Fibroblast of lung (primary cell): ENCODE results near the gene EZR. TPM values are rescaled to one million over a fixed set of nuclear protein-coding genes. Genes with fewer than 3 reads are reported as not detected.

Experiments
- DNase-seq, 2 donors: peaks; one replicate each; pipeline versions ENCODE4 v3.0.0 to v3.0.0-alpha.2; 2010; ENCODE audit warnings: low read depth in 2 of 2
- H2AFZ ChIP-seq: 2 replicates; pipeline ENCODE4 v1.5.1; 2012; ENCODE audit warnings: low read length, control low read depth, inconsistent platforms
- H3K27ac ChIP-seq: 2 replicates; pipeline ENCODE4 v1.5.1; 2011; ENCODE audit warnings: low read length, control low read depth; ENCODE audit not compliant: insufficient read depth
- H3K27me3 ChIP-seq: 2 replicates; pipeline ENCODE4 v1.5.1; 2011; ENCODE audit warnings: mild to moderate bottlenecking, low read length; ENCODE audit not compliant: control insufficient read depth, insufficient read depth
- H3K36me3 ChIP-seq: 2 replicates; pipeline ENCODE4 v1.5.1; 2011; ENCODE audit warnings: low read length; ENCODE audit not compliant: control insufficient read depth, insufficient read depth
- H3K4me1 ChIP-seq: 2 replicates; pipeline ENCODE4 v1.5.1; 2011; ENCODE audit warnings: low read length; ENCODE audit not compliant: control insufficient read depth, insufficient read depth; ENCODE audit errors: extremely low read depth
- H3K4me2 ChIP-seq: 2 replicates; pipeline ENCODE4 v1.5.1; 2011; ENCODE audit warnings: low read length, control low read depth; ENCODE audit not compliant: insufficient read depth; ENCODE audit errors: extremely low read depth
- H3K4me3 ChIP-seq, 4 experiments: fragments of 200-600 bp in 1 of 4; sonication (generic) in 1 of 4; replicated peaks in 1 of 4; 2 replicates each; pipeline ENCODE4 v1.5.1; 2011 to 2016; ENCODE audit warnings: low read length in 4 of 4, low read depth in 3 of 4, mild to moderate bottlenecking in 3 of 4, control low read depth in 2 of 4, inconsistent platforms in 1 of 4, mixed read lengths in 1 of 4; ENCODE audit not compliant: insufficient read depth in 1 of 4; ENCODE audit errors: control extremely low read depth in 1 of 4
- H3K79me2 ChIP-seq: 2 replicates; pipeline ENCODE4 v1.5.1; 2012; ENCODE audit warnings: mild to moderate bottlenecking, low read length, inconsistent platforms; ENCODE audit not compliant: control insufficient read depth, insufficient read depth
- H3K9ac ChIP-seq: 2 replicates; pipeline ENCODE4 v1.5.1; 2011; ENCODE audit warnings: mild to moderate bottlenecking, low read length, control low read depth; ENCODE audit not compliant: insufficient read depth
- H3K9me3 ChIP-seq: 2 replicates; pipeline ENCODE4 v1.5.1; 2012; ENCODE audit warnings: low read depth, low read length; ENCODE audit not compliant: control insufficient read depth, insufficient read depth
- H4K20me1 ChIP-seq: 2 replicates; pipeline ENCODE4 v1.5.1; 2011; ENCODE audit warnings: low read length; ENCODE audit not compliant: control insufficient read depth, insufficient read depth; ENCODE audit errors: extremely low read depth
- EZH2 ChIP-seq: IDR thresholded peaks from 2 replicates; pipeline ENCODE4 v1.5.1; 2012; ENCODE audit warnings: low read length, control low read depth, mild to moderate bottlenecking; ENCODE audit errors: missing control alignments
- polyA plus RNA-seq, 2 donors: library from polyadenylated mRNA; depleted of rRNA in 1 of 2; stranded (reverse) in 1 of 2; unstranded in 1 of 2; fragments of >200 nt; gene quantifications; 2 replicates each; pipeline ENCODE4 v1.2.1, GENCODE V29; 2011 to 2012; ENCODE audit warnings: missing spikeins in 1 of 2
- total RNA-seq: library from RNA; depleted of rRNA; stranded (reverse); fragments of >200 nt; gene quantifications from 2 replicates; pipeline ENCODE4 v1.2.1, GENCODE V29; 2014
- TF ChIP-seq, protein P1 (sequence below), 2 donors: IDR thresholded peaks in 1 of 2; conservative IDR thresholded peaks in 1 of 2; 1 replicate in 1 of 2; 2 replicates in 1 of 2; pipeline ENCODE4 v1.5.1; 2011 to 2012; ENCODE audit warnings: low read length in 2 of 2, control low read depth in 1 of 2, inconsistent platforms in 1 of 2, low read depth in 1 of 2, mild to moderate bottlenecking in 1 of 2

The EZR gene
- total and polyA plus RNA-seq, 2 donors (not counting 1 experiment from before 2014, with no cell fraction given), result 89.0 to 132 TPM

DNA sequence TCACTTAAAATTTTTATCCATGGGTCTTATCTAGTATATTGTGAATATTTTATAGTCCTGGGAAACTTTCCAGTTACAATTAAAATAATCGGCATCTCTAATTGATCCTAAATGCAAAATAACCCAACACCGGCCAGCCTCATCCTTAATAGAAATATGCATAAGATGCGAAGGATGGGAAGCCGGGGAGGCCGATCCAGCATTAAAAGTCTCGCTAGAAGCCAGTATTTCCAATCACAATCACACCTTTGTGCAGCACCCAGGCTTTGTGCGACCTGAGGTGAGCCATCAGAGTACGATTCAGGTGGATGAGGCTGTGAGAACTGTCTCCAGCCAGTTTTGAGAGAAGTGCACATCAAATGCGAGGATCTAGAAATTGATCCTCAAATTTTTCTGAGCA is 65.4 kb downstream of the EZR start:
- no peaks in the 10 kb centered on the region for H4K20me1 ChIP-seq
- H3K36me3 ChIP-seq, result no peaks in the 10 kb centered on the region
- no peak overlapping the region for H3K9ac ChIP-seq
- DNase-seq, result no peak
- no peak overlapping the region for H3K4me2 ChIP-seq
- no peaks in the 10 kb centered on the region for H3K27me3 ChIP-seq
- H3K27ac ChIP-seq, result no peak overlapping the region
- H3K4me1 ChIP-seq, result no peaks in the 10 kb centered on the region
- no peak overlapping the region for H2AFZ ChIP-seq
- no peaks in the 10 kb centered on the region for H3K9me3 ChIP-seq
- no peak overlapping the region for H3K4me3 ChIP-seq
- no peaks in the 10 kb centered on the region for H3K79me2 ChIP-seq
- no peak for TF ChIP-seq EZH2
- TF ChIP-seq, protein P1, sequence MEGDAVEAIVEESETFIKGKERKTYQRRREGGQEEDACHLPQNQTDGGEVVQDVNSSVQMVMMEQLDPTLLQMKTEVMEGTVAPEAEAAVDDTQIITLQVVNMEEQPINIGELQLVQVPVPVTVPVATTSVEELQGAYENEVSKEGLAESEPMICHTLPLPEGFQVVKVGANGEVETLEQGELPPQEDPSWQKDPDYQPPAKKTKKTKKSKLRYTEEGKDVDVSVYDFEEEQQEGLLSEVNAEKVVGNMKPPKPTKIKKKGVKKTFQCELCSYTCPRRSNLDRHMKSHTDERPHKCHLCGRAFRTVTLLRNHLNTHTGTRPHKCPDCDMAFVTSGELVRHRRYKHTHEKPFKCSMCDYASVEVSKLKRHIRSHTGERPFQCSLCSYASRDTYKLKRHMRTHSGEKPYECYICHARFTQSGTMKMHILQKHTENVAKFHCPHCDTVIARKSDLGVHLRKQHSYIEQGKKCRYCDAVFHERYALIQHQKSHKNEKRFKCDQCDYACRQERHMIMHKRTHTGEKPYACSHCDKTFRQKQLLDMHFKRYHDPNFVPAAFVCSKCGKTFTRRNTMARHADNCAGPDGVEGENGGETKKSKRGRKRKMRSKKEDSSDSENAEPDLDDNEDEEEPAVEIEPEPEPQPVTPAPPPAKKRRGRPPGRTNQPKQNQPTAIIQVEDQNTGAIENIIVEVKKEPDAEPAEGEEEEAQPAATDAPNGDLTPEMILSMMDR (conservative IDR thresholded peaks at IDR 0.05 in 1 of 2, IDR thresholded peaks at IDR 0.05 in 1 of 2; ENCODE audit: low read depth in 1 of 2, low read length in 2 of 2), result no peak

DNA sequence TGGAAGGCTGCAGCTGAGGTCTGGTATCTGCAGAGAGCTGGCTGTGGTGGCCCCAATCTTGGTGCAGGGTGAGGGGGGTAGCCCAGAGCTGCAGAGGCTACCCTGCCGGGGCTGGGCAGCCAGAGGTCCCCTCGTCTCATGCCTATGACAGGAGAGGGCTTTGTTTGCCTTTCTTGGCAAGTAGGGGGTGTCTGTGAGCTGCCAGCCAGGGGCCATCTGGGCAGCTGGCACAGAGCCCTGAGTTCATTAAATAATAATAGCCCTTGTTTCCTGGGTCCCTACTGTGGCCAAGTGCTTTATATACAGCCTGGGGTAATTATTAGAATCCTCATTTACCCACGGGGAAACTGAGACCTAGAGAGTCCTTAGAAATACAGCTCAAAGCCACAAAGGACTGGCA is 66.6 kb downstream of the EZR start:
- no peak overlapping the region for H3K4me3 ChIP-seq
- no peaks in the 10 kb centered on the region for H3K9me3 ChIP-seq
- H2AFZ ChIP-seq, result no peak overlapping the region
- H3K27ac ChIP-seq, result no peak overlapping the region
- DNase-seq, result peak; percentile 21 to 43
- H4K20me1 ChIP-seq, result no peaks in the 10 kb centered on the region
- no peak overlapping the region for H3K9ac ChIP-seq
- H3K4me1 ChIP-seq, result no peaks in the 10 kb centered on the region
- H3K79me2 ChIP-seq, result no peaks in the 10 kb centered on the region
- H3K27me3 ChIP-seq, result no peaks in the 10 kb centered on the region
- H3K36me3 ChIP-seq, result no peaks in the 10 kb centered on the region
- H3K4me2 ChIP-seq, result no peak overlapping the region
- TF ChIP-seq EZH2, result no peak
- TF ChIP-seq, protein P1 (conservative IDR thresholded peaks at IDR 0.05 in 1 of 2, IDR thresholded peaks at IDR 0.05 in 1 of 2; ENCODE audit: low read depth in 1 of 2, low read length in 2 of 2), result peak; percentile 23 to 34

DNA sequence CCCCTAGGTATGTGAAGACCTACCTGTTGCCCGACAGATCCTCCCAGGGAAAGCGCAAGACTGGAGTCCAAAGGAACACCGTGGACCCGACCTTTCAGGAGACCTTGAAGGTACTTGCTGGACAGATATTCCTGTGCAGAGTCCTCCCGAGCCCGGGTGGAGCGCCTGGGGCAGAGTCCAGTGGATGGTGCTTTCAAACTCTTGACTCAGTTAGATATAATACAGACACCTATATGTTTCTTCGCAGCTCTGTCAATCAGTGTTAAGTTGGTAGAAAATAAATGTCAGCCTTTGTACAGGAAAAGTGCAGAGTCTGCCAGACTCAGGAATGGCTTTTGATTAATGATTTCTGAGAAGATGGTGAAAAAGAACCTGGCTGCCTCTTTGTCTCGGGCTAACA is 67.2 kb downstream of the EZR start:
- Histone ChIP-seq H3K4me1 (no peaks in the 10 kb centered on the region), H3K27ac (no peak overlapping the region), H3K36me3 (no peaks in the 10 kb centered on the region), H4K20me1 (no peaks in the 10 kb centered on the region), H3K9ac (no peak overlapping the region), H3K27me3 (no peaks in the 10 kb centered on the region), H3K4me3 (no peak overlapping the region), H3K79me2 (no peaks in the 10 kb centered on the region), H2AFZ (no peak overlapping the region), H3K4me2 (no peak overlapping the region), H3K9me3 (no peaks in the 10 kb centered on the region)
- no peak for DNase-seq
- TF ChIP-seq, protein P1 (conservative IDR thresholded peaks at IDR 0.05 in 1 of 2, IDR thresholded peaks at IDR 0.05 in 1 of 2; ENCODE audit: low read depth in 1 of 2, low read length in 2 of 2), result no peak
- no peak for TF ChIP-seq EZH2
